Endodermal cell (in vitro differentiated cells): ENCODE data around the gene CRIP2. TPM values are rescaled to one million over a fixed set of nuclear protein-coding genes. Genes with fewer than 3 reads are reported as not detected.

Experiments
- DNase-seq: peaks from one replicate; pipeline ENCODE4 v3.0.0-alpha.2; 2017
- H3K27ac ChIP-seq: 2 replicates; pipeline ENCODE4 v1.5.1; 2013; ENCODE audit warnings: mild to moderate bottlenecking, low read depth, low read length, moderate library complexity
- H3K27me3 ChIP-seq: 2 replicates; pipeline ENCODE4 v1.6.1; 2013; ENCODE audit warnings: mild to moderate bottlenecking, low read length, moderate library complexity; ENCODE audit not compliant: insufficient read depth, control insufficient read depth, poor library complexity, severe bottlenecking
- H3K36me3 ChIP-seq: 2 replicates; pipeline ENCODE4 v1.7.0; 2013; ENCODE audit warnings: mild to moderate bottlenecking, low read length, moderate library complexity; ENCODE audit not compliant: control insufficient read depth, insufficient read depth
- H3K4me1 ChIP-seq: one replicate; pipeline ENCODE4 v1.7.0; 2013; ENCODE audit warnings: low read length; ENCODE audit not compliant: control insufficient read depth, insufficient read depth
- H3K4me3 ChIP-seq: 2 replicates; pipeline ENCODE4 v1.5.1; 2013; ENCODE audit warnings: mild to moderate bottlenecking, low read length, moderate library complexity
- H3K9ac ChIP-seq: 2 replicates; pipeline ENCODE4 v1.6.1; 2013; ENCODE audit warnings: mild to moderate bottlenecking, low read length, moderate library complexity; ENCODE audit not compliant: poor library complexity, severe bottlenecking; ENCODE audit errors: extremely low read depth
- H3K9me3 ChIP-seq: 2 replicates; pipeline ENCODE4 v1.6.1; 2013; ENCODE audit warnings: mild to moderate bottlenecking, low read length, moderate library complexity; ENCODE audit not compliant: control insufficient read depth
- H3K27ac Mint-ChIP-seq: 2 replicates; pipeline ENCODE4 v1.8.0; 2020; ENCODE audit warnings: mixed read lengths
- H3K27me3 Mint-ChIP-seq: 2 replicates; pipeline ENCODE4 v1.8.0; 2021; ENCODE audit warnings: mild to moderate bottlenecking, mixed read lengths; ENCODE audit not compliant: insufficient read depth
- H3K36me3 Mint-ChIP-seq: 2 replicates; pipeline ENCODE4 v1.8.0; 2020; ENCODE audit warnings: low read depth, mixed read lengths
- H3K4me1 Mint-ChIP-seq: 2 replicates; pipeline ENCODE4 v1.8.0; 2020; ENCODE audit warnings: mixed read lengths
- H3K4me3 Mint-ChIP-seq: 2 replicates; pipeline ENCODE4 v1.8.0; 2020; ENCODE audit warnings: mild to moderate bottlenecking, moderate library complexity, mixed read lengths
- H3K9me3 Mint-ChIP-seq: 2 replicates; pipeline ENCODE4 v1.8.0; 2020; ENCODE audit warnings: mild to moderate bottlenecking, mixed read lengths
- CTCF ChIP-seq: fragments of 200-600 bp; sonication (generic); conservative IDR thresholded peaks from 2 replicates; pipeline ENCODE4 v1.5.0; 2021; ENCODE audit warnings: antibody characterized with exemption, mild to moderate bottlenecking
- WGBS, 2 experiments: methylation state at CpG; one replicate each; pipeline versions ENCODE4 v1.1.5 to v1.1.7; 2013; ENCODE audit warnings: missing lambda C conversion rate in 2 of 2, mixed read lengths in 1 of 2; ENCODE audit not compliant: insufficient coverage in 1 of 2, insufficient read length in 1 of 2; 5-methylcytosine and 5-hydroxymethylcytosine counted together
- total RNA-seq, 2 donors: library from RNA; stranded (reverse); fragmentation: NEBNext Ultra II Directional in 1 of 2; extraction: Animal tissue kit (Norgen Biotek cat#: 25700) in 1 of 2; gene quantifications; 2 replicates in 1 of 2; 3 replicates in 1 of 2; pipeline ENCODE4 v1.2.1, GENCODE V29; 2021

Gene CRIP2
- total RNA-seq, 2 donors from 2014 or later = 3.9 to 5.3 TPM

- 94 to 96% methylated on average over 27 to 32 of the region's 32 CpGs for WGBS, 2 experiments
- Histone ChIP-seq H3K27ac (no peak overlapping the region), H3K9me3 (no peaks in the 10 kb centered on the region), H3K27me3 (no peaks in the 10 kb centered on the region), H3K4me3 (no peak overlapping the region), H3K4me1 (peaks cover 2% of the 10 kb centered on the region), H3K9ac (no peak overlapping the region), H3K36me3 (no peaks in the 10 kb centered on the region)
- Mint-ChIP-seq H3K27me3 (no peaks in the 10 kb centered on the region), H3K36me3 (no peaks in the 10 kb centered on the region), H3K9me3 (no peaks in the 10 kb centered on the region), H3K27ac (no peak overlapping the region), H3K4me3 (no peak overlapping the region), H3K4me1 (peaks cover 3% of the 10 kb centered on the region)
- no peak for TF ChIP-seq CTCF
- no peak for DNase-seq
Observed at GRCh38 chr14:105496831-105497591, 22.4 kb downstream of the CRIP2 start.

DNA sequence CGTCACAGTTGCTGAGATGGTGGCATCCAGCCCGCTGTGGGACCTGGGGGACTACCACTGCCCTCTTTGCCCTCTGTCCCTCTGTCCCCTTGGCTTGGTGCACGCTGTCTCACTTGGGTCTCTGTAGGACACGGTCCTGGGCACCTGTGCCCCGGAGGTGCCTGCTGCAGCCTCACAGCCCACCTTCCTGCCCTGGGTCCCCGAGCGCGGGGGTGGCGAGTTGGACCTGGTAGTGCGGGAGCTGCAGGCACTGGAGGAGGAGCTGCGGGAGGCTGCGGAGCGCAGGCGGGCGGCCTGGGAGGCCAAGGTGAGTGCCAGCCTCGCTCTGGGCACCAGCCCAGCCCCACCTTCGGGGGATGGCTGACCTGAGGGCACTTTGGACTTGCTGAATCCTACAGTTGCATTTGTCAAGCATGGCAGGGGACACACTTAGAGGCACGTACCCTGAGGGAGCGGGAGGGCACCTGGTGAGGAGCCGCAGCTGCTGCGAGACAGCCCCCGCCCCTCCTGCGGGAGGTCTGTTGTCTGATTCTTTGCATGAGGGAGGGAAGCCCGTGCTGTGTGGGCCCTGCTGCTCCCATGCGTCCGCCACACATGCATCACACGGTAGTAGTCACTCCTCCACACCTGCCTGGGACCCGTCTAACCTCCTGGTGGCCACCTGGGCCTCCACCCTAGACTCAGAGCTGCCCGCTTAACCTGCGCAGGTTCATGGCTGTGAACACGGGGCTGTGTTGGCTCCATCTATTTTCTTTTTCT lies 23.2 kb downstream of the CRIP2 start:
- H3K27me3 Mint-ChIP-seq = no peaks in the 10 kb centered on the region

More for the DNA sequence above, 23.2 kb downstream of the CRIP2 start:
- Histone ChIP-seq H3K27me3 (no peaks in the 10 kb centered on the region), H3K36me3 (no peaks in the 10 kb centered on the region), H3K9ac (no peak overlapping the region), H3K27ac (no peak overlapping the region), H3K9me3 (no peaks in the 10 kb centered on the region), H3K4me1 (peaks cover 2% of the 10 kb centered on the region), H3K4me3 (no peak overlapping the region)
- H3K4me3 Mint-ChIP-seq = no peak overlapping the region
- H3K4me1 Mint-ChIP-seq = peaks cover 3% of the 10 kb centered on the region
- no peak for TF ChIP-seq CTCF
- H3K27ac Mint-ChIP-seq = peak overlapping the region; percentile 30
- DNase-seq = no peak
- WGBS, 2 experiments = 92 to 98% methylated on average over 24 to 31 of the region's 31 CpGs
- H3K36me3 Mint-ChIP-seq = no peaks in the 10 kb centered on the region
- H3K9me3 Mint-ChIP-seq = no peaks in the 10 kb centered on the region
